Activated naive CD4-positive, alpha-beta T cell (primary cell): ENCODE data around the gene ALKBH8.
"Not testable (repeated sequence)": the region's sequence is repeated elsewhere in the genome, so short reads cannot be mapped to it uniquely, and the experiment has no call there.

Source experiments
- DNase-seq, 4 experiments: peaks; one replicate each; lab custom pipeline; 2025; lab: John Stamatoyannopoulos, UW

ALKBH8 gene

GRCh38 chr11:107576497-107577345 lies 11.2 kb upstream of the ALKBH8 start:
- DNase-seq: peak in 1 of 4 experiments; percentile 38

- no peak for DNase-seq
Observed at GRCh38 chr11:107573438-107573837, 7.9 kb upstream of the ALKBH8 start.

- no peak for DNase-seq
Observed at GRCh38 chr11:107570015-107570414, 4.5 kb upstream of the ALKBH8 start.

- DNase-seq: no peak
Observed at GRCh38 chr11:107567739-107568335, 2.3 kb upstream of the ALKBH8 start.

- DNase-seq: no peak
Observed at GRCh38 chr11:107566569-107566968, 1.0 kb upstream of the ALKBH8 start.

GRCh38 chr11:107565955-107566501 lies 493 bp upstream of the ALKBH8 start:
- not testable (repeated sequence) for DNase-seq

- DNase-seq: no peak
Observed at GRCh38 chr11:107564877-107565218, 687 bp downstream of the ALKBH8 start.

GRCh38 chr11:107563702-107564101 lies 1.8 kb downstream of the ALKBH8 start:
- peak in 1 of 4 experiments; percentile 18 for DNase-seq

GRCh38 chr11:107562647-107563208 lies 2.8 kb downstream of the ALKBH8 start:
- DNase-seq: no peak

- DNase-seq: no peak
Observed at GRCh38 chr11:107561688-107562087, 3.8 kb downstream of the ALKBH8 start.

- no peak for DNase-seq
Observed at GRCh38 chr11:107550304-107550703, 15.2 kb downstream of the ALKBH8 start.

- no peak for DNase-seq
Observed at GRCh38 chr11:107549954-107550285, 15.6 kb downstream of the ALKBH8 start.

- no peak for DNase-seq
Observed at GRCh38 chr11:107549253-107549953, 16.1 kb downstream of the ALKBH8 start.

GRCh38 chr11:107547961-107548360 lies 17.6 kb downstream of the ALKBH8 start:
- DNase-seq: no peak

GRCh38 chr11:107545101-107545514 lies 20.4 kb downstream of the ALKBH8 start:
- DNase-seq: no peak

GRCh38 chr11:107538821-107539220 lies 26.7 kb downstream of the ALKBH8 start:
- DNase-seq: no peak

GRCh38 chr11:107538239-107538638 lies 27.3 kb downstream of the ALKBH8 start:
- DNase-seq: no peak

GRCh38 chr11:107537155-107537554 lies 28.4 kb downstream of the ALKBH8 start:
- DNase-seq: not testable (repeated sequence)

- DNase-seq: no peak
Observed at GRCh38 chr11:107526197-107526596, 39.3 kb downstream of the ALKBH8 start.

GRCh38 chr11:107508858-107509244 lies 56.7 kb downstream of the ALKBH8 start:
- DNase-seq: no peak

- no peak for DNase-seq
Observed at GRCh38 chr11:107508201-107508857, 57.2 kb downstream of the ALKBH8 start.

- no peak for DNase-seq
Observed at GRCh38 chr11:107505647-107506225, 59.8 kb downstream of the ALKBH8 start.
